22Rv1 (cell line): Measurements from ENCODE around the gene DIP2C.
"Not testable (repeated sequence)": the region's sequence is repeated elsewhere in the genome, so short reads cannot be mapped to it uniquely, and the experiment has no call there.

Source experiments
- H3K27ac ChIP-seq: fragments of 450-650 bp; 2 replicates; pipeline ENCODE4 v1.5.1; 2017
- CTCF ChIP-seq: fragments of 450-650 bp; IDR thresholded peaks from 2 replicates; pipeline ENCODE4 v1.5.1; 2017; ENCODE audit warnings: mild to moderate bottlenecking
- ZFX ChIP-seq: fragments of 450-650 bp; IDR thresholded peaks from 2 replicates; pipeline ENCODE4 v1.6.1; 2017; ENCODE audit warnings: antibody characterized with exemption, borderline replicate concordance

Gene DIP2C

GRCh38 chr10:714214-714613 is 24.7 kb upstream of the DIP2C start:
- no peak overlapping the region for H3K27ac ChIP-seq
- no peak for TF ChIP-seq ZFX
- no peak for TF ChIP-seq CTCF

GRCh38 chr10:712575-712974 is 23.1 kb upstream of the DIP2C start:
- H3K27ac ChIP-seq = no peak overlapping the region
- TF ChIP-seq ZFX (no peak), CTCF (no peak)

GRCh38 chr10:712089-712488 is 22.6 kb upstream of the DIP2C start:
- TF ChIP-seq CTCF (no peak), ZFX (no peak)
- no peak overlapping the region for H3K27ac ChIP-seq

- no peak for TF ChIP-seq CTCF
- TF ChIP-seq ZFX = no peak
These were observed 18.4 kb upstream of the DIP2C start for GRCh38 chr10:707861-708260.

GRCh38 chr10:707456-707855 is 18.0 kb upstream of the DIP2C start:
- TF ChIP-seq ZFX (no peak), CTCF (no peak)
- H3K27ac ChIP-seq = no peak overlapping the region

More at GRCh38 chr10:707861-708260, 18.4 kb upstream of the DIP2C start:
- H3K27ac ChIP-seq = no peak overlapping the region

- TF ChIP-seq CTCF (no peak), ZFX (no peak)
- no peak overlapping the region for H3K27ac ChIP-seq
These were observed 13.7 kb upstream of the DIP2C start for GRCh38 chr10:703118-703517.

- H3K27ac ChIP-seq = not testable (repeated sequence)
These were observed 10.7 kb upstream of the DIP2C start for GRCh38 chr10:700183-700582.

- TF ChIP-seq ZFX (no peak), CTCF (no peak)
- no peak overlapping the region for H3K27ac ChIP-seq
These were observed 7.8 kb upstream of the DIP2C start for GRCh38 chr10:697097-697875.
